HEK293 (cell line): ENCODE results near the gene GHRHR.

Source experiments
- CTCF ChIA-PET: fragments of 350-600 bp; formaldehyde crosslinking; extraction: SDS; loops from one replicate; lab custom pipeline; 2021; ENCODE audit warnings: antibody characterized with exemption; lab: Yijun Ruan, JAX
- POLR2A ChIA-PET: fragments of 300-600 bp; formaldehyde crosslinking; extraction: SDS; loops from one replicate; lab custom pipeline; 2020; ENCODE audit warnings: antibody characterized with exemption, inconsistent platforms; lab: Yijun Ruan, JAX
- H3K27ac ChIP-seq: fragments of 200-500 bp; sonication (Bioruptor generic); 2 replicates; pipeline ENCODE4 v1.5.1; 2014; ENCODE audit warnings: low read depth, low read length, control low read depth, inconsistent platforms; ENCODE audit errors: extremely low read depth
- H3K36me3 ChIP-seq, 2 experiments: fragments of 200-500 bp in 1 of 2; sonication (Bioruptor generic) in 1 of 2; 1 replicate in 1 of 2; 2 replicates in 1 of 2; pipeline ENCODE4 v1.5.1; 2014 to 2017; ENCODE audit warnings: inconsistent platforms in 2 of 2, low read length in 2 of 2; ENCODE audit not compliant: control insufficient read depth in 2 of 2, insufficient read depth in 1 of 2
- H3K4me1 ChIP-seq: fragments of 200-500 bp; sonication (Bioruptor generic); 2 replicates; pipeline ENCODE4 v1.5.1; 2014; ENCODE audit warnings: mild to moderate bottlenecking, low read length, inconsistent platforms; ENCODE audit not compliant: control insufficient read depth, insufficient read depth
- H3K4me3 ChIP-seq: 2 replicates; pipeline ENCODE4 v1.5.1; 2011; ENCODE audit warnings: low read depth, mild to moderate bottlenecking, control low read depth, low read length, moderate library complexity
- H3K9me3 ChIP-seq: fragments of 200-500 bp; sonication (Bioruptor generic); 2 replicates; pipeline ENCODE4 v1.5.1; 2014; ENCODE audit warnings: low read depth, low read length, inconsistent platforms; ENCODE audit not compliant: control insufficient read depth, insufficient read depth
- IKZF3 ChIP-seq: fragments of 450-650 bp; IDR thresholded peaks from 2 replicates; pipeline ENCODE4 v1.5.0; 2018; ENCODE audit warnings: missing biosample characterization, mild to moderate bottlenecking, missing genetic modification characterization, moderate library complexity
- OVOL3 ChIP-seq: fragments of 450-650 bp; formaldehyde crosslinking; IDR thresholded peaks from 2 replicates; pipeline ENCODE4 v1.5.1; 2016; ENCODE audit warnings: missing biosample characterization, missing genetic modification characterization
- PRDM6 ChIP-seq: fragments of 450-650 bp; formaldehyde crosslinking; IDR thresholded peaks from 2 replicates; pipeline ENCODE4 v1.5.1; 2017; ENCODE audit warnings: missing biosample characterization, missing genetic modification characterization
- SCRT1 ChIP-seq: fragments of 450-650 bp; formaldehyde crosslinking; IDR thresholded peaks from 2 replicates; pipeline ENCODE4 v1.5.1; 2016; ENCODE audit warnings: missing biosample characterization, missing genetic modification characterization, borderline replicate concordance
- ZBTB44 ChIP-seq: fragments of 450-650 bp; IDR thresholded peaks from 2 replicates; pipeline ENCODE4 v1.5.1; 2018; ENCODE audit warnings: missing biosample characterization, mild to moderate bottlenecking, missing genetic modification characterization
- ZFP69B ChIP-seq: fragments of 450-650 bp; formaldehyde crosslinking; IDR thresholded peaks from 2 replicates; pipeline ENCODE4 v1.5.1; 2016; ENCODE audit warnings: missing biosample characterization, missing genetic modification characterization
- ZNF138 ChIP-seq: fragments of 450-650 bp; formaldehyde crosslinking; IDR thresholded peaks from 2 replicates; pipeline ENCODE4 v1.5.1; 2016; ENCODE audit warnings: missing biosample characterization, missing genetic modification characterization, borderline replicate concordance
- ZNF184 ChIP-seq: fragments of 450-650 bp; IDR thresholded peaks from 2 replicates; pipeline ENCODE4 v1.5.1; 2018; ENCODE audit warnings: missing biosample characterization, mild to moderate bottlenecking, missing genetic modification characterization
- ZNF302 ChIP-seq: fragments of 450-650 bp; formaldehyde crosslinking; IDR thresholded peaks from 2 replicates; pipeline ENCODE4 v1.5.1; 2016; ENCODE audit warnings: missing biosample characterization, missing genetic modification characterization, low read depth
- ZNF324 ChIP-seq: fragments of 450-650 bp; formaldehyde crosslinking; IDR thresholded peaks from 2 replicates; pipeline ENCODE4 v1.5.1; 2016; ENCODE audit warnings: missing biosample characterization, missing genetic modification characterization
- ZNF341 ChIP-seq: fragments of 450-650 bp; formaldehyde crosslinking; IDR thresholded peaks from 2 replicates; pipeline ENCODE4; 2016; ENCODE audit warnings: low read depth, missing biosample characterization, missing genetic modification characterization
- ZNF354C ChIP-seq: fragments of 450-650 bp; formaldehyde crosslinking; IDR thresholded peaks from 2 replicates; pipeline ENCODE4 v1.5.1; 2016; ENCODE audit warnings: missing biosample characterization, missing genetic modification characterization, low read depth, borderline replicate concordance
- ZNF394 ChIP-seq: fragments of 450-650 bp; formaldehyde crosslinking; IDR thresholded peaks from 2 replicates; pipeline ENCODE4 v1.5.1; 2016; ENCODE audit warnings: missing biosample characterization, missing genetic modification characterization, mild to moderate bottlenecking, moderate library complexity, borderline replicate concordance
- ZNF404 ChIP-seq: fragments of 450-650 bp; formaldehyde crosslinking; IDR thresholded peaks from 2 replicates; pipeline ENCODE4 v1.5.1; 2017; ENCODE audit warnings: missing biosample characterization, missing genetic modification characterization
- ZNF426 ChIP-seq: fragments of 450-650 bp; formaldehyde crosslinking; IDR thresholded peaks from 2 replicates; pipeline ENCODE4 v1.5.1; 2017; ENCODE audit warnings: missing biosample characterization, missing genetic modification characterization, mild to moderate bottlenecking, inconsistent platforms, moderate library complexity
- ZNF501 ChIP-seq: fragments of 450-650 bp; formaldehyde crosslinking; IDR thresholded peaks from 2 replicates; pipeline ENCODE4 v1.5.1; 2016; ENCODE audit warnings: missing biosample characterization, missing genetic modification characterization
- ZNF510 ChIP-seq: fragments of 450-650 bp; formaldehyde crosslinking; IDR thresholded peaks from 2 replicates; pipeline ENCODE4 v1.5.1; 2018; ENCODE audit warnings: mild to moderate bottlenecking, missing genetic modification characterization, missing biosample characterization; ENCODE audit not compliant: insufficient replicate concordance
- ZNF514 ChIP-seq: fragments of 450-650 bp; formaldehyde crosslinking; IDR thresholded peaks from 2 replicates; pipeline ENCODE4 v1.5.1; 2016; ENCODE audit warnings: missing biosample characterization, missing genetic modification characterization
- ZNF561 ChIP-seq: fragments of 450-650 bp; IDR thresholded peaks from 2 replicates; pipeline ENCODE4 v1.5.1; 2018; ENCODE audit warnings: missing biosample characterization, missing genetic modification characterization, borderline replicate concordance
- ZNF571 ChIP-seq: fragments of 450-650 bp; formaldehyde crosslinking; IDR thresholded peaks from 2 replicates; pipeline ENCODE4 v1.5.0; 2017; ENCODE audit warnings: missing biosample characterization, missing genetic modification characterization
- ZNF624 ChIP-seq: fragments of 450-650 bp; formaldehyde crosslinking; IDR thresholded peaks from 2 replicates; pipeline ENCODE4 v1.5.1; 2017; ENCODE audit warnings: missing biosample characterization, missing genetic modification characterization
- ZNF707 ChIP-seq: fragments of 450-650 bp; formaldehyde crosslinking; IDR thresholded peaks from 2 replicates; pipeline ENCODE4 v1.5.1; 2016; ENCODE audit warnings: missing biosample characterization, missing genetic modification characterization
- ZNF776 ChIP-seq: fragments of 450-650 bp; formaldehyde crosslinking; IDR thresholded peaks from 2 replicates; pipeline ENCODE4 v1.5.0; 2017; ENCODE audit warnings: missing biosample characterization, missing genetic modification characterization, borderline replicate concordance
- ZNF837 ChIP-seq: fragments of 450-650 bp; formaldehyde crosslinking; IDR thresholded peaks from 2 replicates; pipeline ENCODE4 v1.5.1; 2016; ENCODE audit warnings: missing biosample characterization, missing genetic modification characterization
- TF ChIP-seq, protein P1 (sequence below): fragments of 450-650 bp; formaldehyde crosslinking; IDR thresholded peaks from 2 replicates; pipeline ENCODE4 v1.5.1; 2016; ENCODE audit warnings: missing biosample characterization, missing genetic modification characterization, borderline replicate concordance
- TF ChIP-seq, protein P2 (sequence below): fragments of 450-650 bp; formaldehyde crosslinking; IDR thresholded peaks from 2 replicates; pipeline ENCODE4 v1.5.0; 2017; ENCODE audit warnings: missing biosample characterization, missing genetic modification characterization, borderline replicate concordance

Gene GHRHR

GRCh38 chr7:30928254-30928872, 35.4 kb upstream of the GHRHR start:
- H3K4me1 ChIP-seq, result no peaks in the 10 kb centered on the region
- TF ChIP-seq ZNF514 (tag by site-specific recombination) (no peak), ZNF776 (tag by site-specific recombination) (no peak), ZNF354C (tag by site-specific recombination) (no peak), IKZF3 (tag by site-specific recombination) (no peak), PRDM6 (tag by site-specific recombination) (no peak), ZNF394 (tag by site-specific recombination) (no peak), ZNF426 (no peak), ZNF341 (tag by site-specific recombination) (no peak), ZNF184 (tag by site-specific recombination) (no peak), ZNF501 (tag by site-specific recombination) (no peak), ZNF707 (tag by site-specific recombination) (no peak), ZFP69B (tag by site-specific recombination) (no peak), ZNF324 (no peak), OVOL3 (tag by site-specific recombination) (no peak)
- TF ChIP-seq, protein P1, sequence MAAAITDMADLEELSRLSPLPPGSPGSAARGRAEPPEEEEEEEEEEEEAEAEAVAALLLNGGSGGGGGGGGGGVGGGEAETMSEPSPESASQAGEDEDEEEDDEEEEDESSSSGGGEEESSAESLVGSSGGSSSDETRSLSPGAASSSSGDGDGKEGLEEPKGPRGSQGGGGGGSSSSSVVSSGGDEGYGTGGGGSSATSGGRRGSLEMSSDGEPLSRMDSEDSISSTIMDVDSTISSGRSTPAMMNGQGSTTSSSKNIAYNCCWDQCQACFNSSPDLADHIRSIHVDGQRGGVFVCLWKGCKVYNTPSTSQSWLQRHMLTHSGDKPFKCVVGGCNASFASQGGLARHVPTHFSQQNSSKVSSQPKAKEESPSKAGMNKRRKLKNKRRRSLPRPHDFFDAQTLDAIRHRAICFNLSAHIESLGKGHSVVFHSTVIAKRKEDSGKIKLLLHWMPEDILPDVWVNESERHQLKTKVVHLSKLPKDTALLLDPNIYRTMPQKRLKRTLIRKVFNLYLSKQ (tag by site-specific recombination), result no peak
- TF ChIP-seq, all 188 proteins: peak for 0
- Histone ChIP-seq H3K36me3 (no peaks in the 10 kb centered on the region), H3K9me3 (no peaks in the 10 kb centered on the region), H3K27ac (no peak overlapping the region), H3K4me3 (no peak overlapping the region)
- ChIA-PET CTCF (interaction anchor here (0.8 to 1.4 kb wide), 2 partner anchors 10 kb away, joined by 3 to 8 read pairs; no protein-coding TSS in a partner anchor), POLR2A (no interaction called here)

- POLR2A ChIA-PET, result interaction anchor here (0.7 kb wide), 1 partner anchor 145 kb away, joined by 3 read pairs; no protein-coding TSS in a partner anchor
Measured at GRCh38 chr7:30929686-30930085, 34.1 kb upstream of the GHRHR start.

GRCh38 chr7:30930621-30931020, 33.1 kb upstream of the GHRHR start:
- Histone ChIP-seq H3K36me3 (no peaks in the 10 kb centered on the region), H3K9me3 (no peaks in the 10 kb centered on the region), H3K4me1 (no peaks in the 10 kb centered on the region), H3K4me3 (no peak overlapping the region), H3K27ac (no peak overlapping the region)
- ChIA-PET CTCF (interaction anchor here (0.7 to 1.1 kb wide), 4 partner anchors 9 to 69 kb away, joined by 3 to 4 read pairs (median 3); no protein-coding TSS in a partner anchor), POLR2A (no interaction called here)
- TF ChIP-seq ZNF302 (tag by site-specific recombination) (no peak), ZNF561 (tag by site-specific recombination) (no peak), ZNF837 (no peak), ZNF138 (no peak), ZBTB44 (no peak), SCRT1 (tag by site-specific recombination) (no peak), ZNF624 (tag by site-specific recombination) (no peak), ZNF404 (tag by site-specific recombination) (no peak)
- TF ChIP-seq, protein P2, sequence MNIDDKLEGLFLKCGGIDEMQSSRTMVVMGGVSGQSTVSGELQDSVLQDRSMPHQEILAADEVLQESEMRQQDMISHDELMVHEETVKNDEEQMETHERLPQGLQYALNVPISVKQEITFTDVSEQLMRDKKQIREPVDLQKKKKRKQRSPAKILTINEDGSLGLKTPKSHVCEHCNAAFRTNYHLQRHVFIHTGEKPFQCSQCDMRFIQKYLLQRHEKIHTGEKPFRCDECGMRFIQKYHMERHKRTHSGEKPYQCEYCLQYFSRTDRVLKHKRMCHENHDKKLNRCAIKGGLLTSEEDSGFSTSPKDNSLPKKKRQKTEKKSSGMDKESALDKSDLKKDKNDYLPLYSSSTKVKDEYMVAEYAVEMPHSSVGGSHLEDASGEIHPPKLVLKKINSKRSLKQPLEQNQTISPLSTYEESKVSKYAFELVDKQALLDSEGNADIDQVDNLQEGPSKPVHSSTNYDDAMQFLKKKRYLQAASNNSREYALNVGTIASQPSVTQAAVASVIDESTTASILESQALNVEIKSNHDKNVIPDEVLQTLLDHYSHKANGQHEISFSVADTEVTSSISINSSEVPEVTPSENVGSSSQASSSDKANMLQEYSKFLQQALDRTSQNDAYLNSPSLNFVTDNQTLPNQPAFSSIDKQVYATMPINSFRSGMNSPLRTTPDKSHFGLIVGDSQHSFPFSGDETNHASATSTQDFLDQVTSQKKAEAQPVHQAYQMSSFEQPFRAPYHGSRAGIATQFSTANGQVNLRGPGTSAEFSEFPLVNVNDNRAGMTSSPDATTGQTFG, result no peak

More at GRCh38 chr7:30929686-30930085, 34.1 kb upstream of the GHRHR start:
- Histone ChIP-seq H3K27ac (no peak overlapping the region), H3K9me3 (no peaks in the 10 kb centered on the region), H3K4me3 (no peak overlapping the region), H3K36me3 (no peaks in the 10 kb centered on the region), H3K4me1 (no peaks in the 10 kb centered on the region)
- TF ChIP-seq ZNF571 (no peak), ZNF510 (tag by site-specific recombination) (no peak)
- CTCF ChIA-PET, result interaction anchor here (1.0 to 1.4 kb wide), 3 partner anchors 9 to 54 kb away, joined by 3 to 8 read pairs (median 4); no protein-coding TSS in a partner anchor
